Activated CD8-positive, alpha-beta memory T cell treated with anti-CD3 and anti-CD28 coated beads, Interleukin-2, amount 10 ng/mL, durations not matched to agents 7 days and 5 days (primary cell): ENCODE measurements around the gene CDRT4. TPM values are rescaled to one million over a fixed set of nuclear protein-coding genes. Genes with fewer than 3 reads are reported as not detected.
"Not testable (repeated sequence)": the region's sequence is repeated elsewhere in the genome, so short reads cannot be mapped to it uniquely, and the experiment has no call there.

Experiments used
- ATAC-seq: fragments of 150-1000 bp; cut with Tn5 transposase; one replicate; pipeline ENCODE4 v1.10.0; 2021; ENCODE audit warnings: moderate library complexity
- CTCF ChIA-PET: fragments of 350-600 bp; sonication (Branson Sonifier 250); formaldehyde crosslinking; loops from one replicate; lab custom pipeline; 2021; ENCODE audit warnings: antibody characterized with exemption; lab: Charles Lee
- DNase-seq: peaks from one replicate; pipeline ENCODE4 v3.0.0-alpha.2; 2020
- H3K27ac Mint-ChIP-seq: one replicate; pipeline ENCODE4 v1.8.0; 2021; ENCODE audit warnings: mild to moderate bottlenecking, mixed read lengths
- H3K27me3 Mint-ChIP-seq: one replicate; pipeline ENCODE4 v1.8.0; 2021; ENCODE audit warnings: mixed read lengths
- H3K36me3 Mint-ChIP-seq: one replicate; pipeline ENCODE4 v1.8.0; 2021; ENCODE audit warnings: mild to moderate bottlenecking, mixed read lengths
- H3K4me1 Mint-ChIP-seq: one replicate; pipeline ENCODE4 v1.8.0; 2021; ENCODE audit warnings: mixed read lengths
- H3K4me3 Mint-ChIP-seq: one replicate; pipeline ENCODE4 v1.8.0; 2021; ENCODE audit warnings: mild to moderate bottlenecking, moderate library complexity, mixed read lengths
- H3K9me3 Mint-ChIP-seq: one replicate; pipeline ENCODE4 v1.8.0; 2022; ENCODE audit warnings: low read depth, mixed read lengths
- total RNA-seq, 2 experiments: library from RNA; stranded (reverse); gene quantifications; one replicate each; pipeline ENCODE4 v1.2.3, GENCODE V29; 2021

The CDRT4 gene
- total RNA-seq, result 1 to 10 TPM; 4.9 to 8.4 TPM

DNA sequence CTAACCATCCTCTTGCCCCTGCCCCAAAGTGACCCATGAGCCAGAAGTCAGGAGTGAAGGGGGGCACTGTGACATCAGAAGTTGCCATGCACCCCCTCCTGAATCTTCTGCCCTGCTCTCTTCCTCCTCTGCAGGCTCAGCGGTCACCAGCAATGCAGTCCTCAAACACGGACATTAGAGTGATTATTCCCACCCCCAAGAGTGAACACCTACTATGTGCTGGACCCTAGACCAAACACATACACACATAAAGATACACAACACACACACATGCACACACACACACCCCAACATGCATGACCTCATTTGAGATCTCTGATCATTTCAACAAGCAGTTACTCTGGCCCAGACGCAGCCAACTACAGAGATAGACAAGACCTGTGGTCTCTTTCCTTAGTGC is at the start of gene CDRT4:
Gene CDRT4, minus strand, starts transcription at position 30 of the 400 bp plus-strand sequence. CDS start 27,383 bp downstream, outside the sequence.
- Mint-ChIP-seq H3K9me3 (no peaks in the 10 kb centered on the region), H3K4me3 (no peak within 1 kb of the TSS), H3K36me3 (peaks cover 1% of the 10 kb centered on the region), H3K27ac (no peak within 1 kb of the TSS), H3K4me1 (no peaks in the 10 kb centered on the region), H3K27me3 (no peaks in the 10 kb centered on the region)
- ATAC-seq (no peak), DNase-seq (no peak)
- CTCF ChIA-PET, result no interaction called here

DNA sequence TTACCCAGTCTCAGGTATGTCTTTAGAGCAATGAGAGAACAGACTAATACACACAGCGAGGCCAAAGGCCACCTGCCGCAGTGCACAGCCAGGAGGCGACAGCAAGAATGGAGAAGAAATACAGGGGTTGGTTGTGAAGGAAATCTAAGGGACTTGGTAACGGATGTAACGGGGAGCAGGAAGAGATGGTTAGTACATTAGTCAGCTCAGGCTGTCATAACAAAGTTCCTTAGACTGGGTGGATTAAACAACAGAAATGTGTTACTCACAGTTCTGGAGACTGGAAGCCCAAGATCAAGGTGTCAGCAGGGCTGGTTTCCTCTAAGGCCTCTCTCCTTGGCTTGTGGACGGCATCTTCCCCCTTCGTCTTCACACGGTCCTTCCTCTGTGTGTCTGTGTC is 48.7 kb upstream of the CDRT4 start:
- Mint-ChIP-seq H3K4me1 (no peaks in the 10 kb centered on the region), H3K4me3 (no peak overlapping the region), H3K9me3 (no peaks in the 10 kb centered on the region), H3K36me3 (peaks cover 17% of the 10 kb centered on the region), H3K27me3 (no peaks in the 10 kb centered on the region), H3K27ac (no peak overlapping the region)
- ATAC-seq (no peak), DNase-seq (no peak)
- CTCF ChIA-PET, result interaction anchor here (0.8 kb wide), 1 partner anchor 13 kb away, joined by 3 read pairs; no protein-coding TSS in a partner anchor

DNA sequence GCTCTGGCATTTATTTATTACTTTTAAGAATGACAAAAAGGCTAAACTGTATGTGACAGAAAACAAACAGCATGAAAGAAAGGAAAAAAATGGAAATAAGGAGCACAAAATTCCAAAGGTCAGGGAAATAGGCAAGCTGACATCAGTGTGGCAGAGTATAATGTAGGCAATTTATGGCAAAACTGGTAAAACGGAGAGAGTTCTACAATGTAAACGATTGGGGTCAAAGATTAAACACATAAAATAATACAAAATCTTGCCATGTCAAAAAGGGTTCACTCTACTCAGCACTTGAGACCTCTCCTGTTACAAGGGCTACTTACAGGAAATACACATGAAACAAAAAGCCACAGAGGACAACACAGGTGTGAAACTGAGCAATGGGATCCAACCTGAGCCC is 47.0 kb upstream of the CDRT4 start:
- ATAC-seq (no peak), DNase-seq (no peak)
- CTCF ChIA-PET, result interaction anchor here (1.6 kb wide), 1 partner anchor 11 kb away, joined by 10 read pairs; no protein-coding TSS in a partner anchor
- no peak overlapping the region for H3K27ac Mint-ChIP-seq
- no peaks in the 10 kb centered on the region for H3K27me3 Mint-ChIP-seq
- H3K9me3 Mint-ChIP-seq, result no peaks in the 10 kb centered on the region
- no peak overlapping the region for H3K4me3 Mint-ChIP-seq
- peaks cover 21% of the 10 kb centered on the region for H3K36me3 Mint-ChIP-seq
- no peaks in the 10 kb centered on the region for H3K4me1 Mint-ChIP-seq

DNA sequence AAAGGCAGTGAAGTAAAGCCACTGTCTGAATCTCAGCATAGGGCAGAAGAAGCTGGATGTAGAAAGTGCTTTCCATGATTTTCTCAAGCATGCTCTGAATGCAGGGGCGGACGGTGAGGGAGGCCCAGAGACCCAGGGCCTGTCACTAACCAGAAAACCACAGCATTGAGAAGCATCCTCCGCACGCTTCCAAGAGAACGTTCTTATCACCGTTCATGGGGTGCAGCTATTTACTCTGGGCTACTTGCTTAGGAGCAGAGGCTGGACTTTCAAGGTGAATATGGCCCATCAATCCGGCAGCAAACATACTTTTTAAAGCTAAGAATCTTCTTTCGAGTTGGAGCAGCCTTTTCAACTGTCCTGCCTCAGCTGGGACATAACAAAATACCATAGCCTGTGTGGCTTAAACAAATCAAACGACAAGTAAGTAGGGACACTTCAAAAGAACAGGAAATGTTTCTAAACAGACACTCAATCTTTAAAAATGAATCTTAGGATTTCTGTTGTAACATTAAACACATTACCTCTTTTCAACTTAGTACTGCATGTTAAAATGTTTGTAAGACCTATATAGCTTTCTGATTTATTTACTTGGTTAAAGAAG is 46.5 kb upstream of the CDRT4 start:
- Mint-ChIP-seq H3K36me3 (peaks cover 19% of the 10 kb centered on the region), H3K4me3 (no peak overlapping the region), H3K27ac (no peak overlapping the region), H3K9me3 (no peaks in the 10 kb centered on the region), H3K27me3 (no peaks in the 10 kb centered on the region), H3K4me1 (no peaks in the 10 kb centered on the region)
- ATAC-seq (no peak), DNase-seq (no peak)
- CTCF ChIA-PET, result interaction anchor here (1.6 kb wide), 1 partner anchor 11 kb away, joined by 10 read pairs; no protein-coding TSS in a partner anchor

- ATAC-seq, result no peak
- no peaks in the 10 kb centered on the region for H3K9me3 Mint-ChIP-seq
- H3K36me3 Mint-ChIP-seq, result peaks cover 19% of the 10 kb centered on the region
- no peak overlapping the region for H3K4me3 Mint-ChIP-seq
- no peak for DNase-seq
- CTCF ChIA-PET, result interaction anchor here (1.6 kb wide), 1 partner anchor 10 kb away, joined by 10 read pairs; no protein-coding TSS in a partner anchor
- H3K27ac Mint-ChIP-seq, result no peak overlapping the region
- no peaks in the 10 kb centered on the region for H3K4me1 Mint-ChIP-seq
- no peaks in the 10 kb centered on the region for H3K27me3 Mint-ChIP-seq
Observed at GRCh38 chr17:15513058-15513791, 45.8 kb upstream of the CDRT4 start.

DNA sequence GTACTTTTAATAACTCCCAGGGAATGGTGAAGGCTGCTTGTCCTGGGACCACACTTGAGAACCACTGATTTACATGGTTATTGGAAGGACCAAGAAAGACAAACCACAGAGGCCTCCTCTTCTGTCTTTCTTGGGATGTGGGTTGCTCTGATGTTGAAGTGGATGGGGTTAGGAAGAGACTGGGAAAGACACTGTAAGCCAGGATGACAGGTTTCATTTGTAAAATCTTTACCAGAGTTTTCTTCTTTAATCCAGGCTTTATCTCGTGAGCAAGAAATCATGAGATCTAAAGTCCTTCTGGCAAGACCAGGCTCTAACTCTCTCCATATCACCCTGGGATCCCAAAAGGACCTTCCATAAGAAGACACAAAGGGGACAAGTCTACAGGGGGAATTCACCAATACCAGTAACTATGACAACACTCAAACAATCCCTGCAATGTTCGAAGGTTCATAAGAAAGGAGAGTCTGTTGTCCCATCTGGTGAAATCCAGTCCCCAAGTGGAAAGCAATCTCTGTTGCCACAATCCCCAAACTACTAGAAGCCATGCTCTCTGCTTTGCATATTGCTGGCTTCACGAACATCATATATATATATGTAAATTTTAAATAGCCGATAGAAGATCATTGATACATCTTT is 44.8 kb upstream of the CDRT4 start:
- no peak for DNase-seq
- Mint-ChIP-seq H3K4me3 (no peak overlapping the region), H3K36me3 (peaks cover 22% of the 10 kb centered on the region), H3K27me3 (no peaks in the 10 kb centered on the region), H3K27ac (no peak overlapping the region), H3K4me1 (no peaks in the 10 kb centered on the region), H3K9me3 (no peaks in the 10 kb centered on the region)
- no peak for ATAC-seq
- CTCF ChIA-PET, result no interaction called here

GRCh38 chr17:15511142-15511541 is 43.7 kb upstream of the CDRT4 start:
- ATAC-seq (no peak), DNase-seq (no peak)
- H3K9me3 Mint-ChIP-seq, result no peaks in the 10 kb centered on the region
- H3K27ac Mint-ChIP-seq, result no peak overlapping the region
- no peaks in the 10 kb centered on the region for H3K27me3 Mint-ChIP-seq
- CTCF ChIA-PET, result no interaction called here
- H3K36me3 Mint-ChIP-seq, result peaks cover 22% of the 10 kb centered on the region
- no peak overlapping the region for H3K4me3 Mint-ChIP-seq
- no peaks in the 10 kb centered on the region for H3K4me1 Mint-ChIP-seq

DNA sequence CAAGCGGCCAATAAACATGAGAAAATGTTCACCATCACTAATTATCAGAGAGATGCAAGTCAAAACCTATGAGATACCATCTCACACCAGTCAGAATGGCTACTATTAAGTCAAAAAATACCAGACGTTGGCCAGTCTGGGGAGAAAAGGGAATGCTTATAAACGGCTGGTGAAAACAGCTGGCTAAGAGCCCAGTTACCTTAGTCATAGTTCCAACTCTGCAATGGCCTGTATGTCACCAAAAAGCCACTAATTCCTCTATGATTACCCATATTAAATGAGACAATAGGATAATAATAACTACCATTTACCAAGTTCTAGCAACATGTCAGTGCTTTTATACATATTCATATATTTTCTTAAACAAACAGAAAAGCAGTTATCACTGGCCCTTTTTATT is 42.9 kb upstream of the CDRT4 start:
- Mint-ChIP-seq H3K9me3 (no peaks in the 10 kb centered on the region), H3K36me3 (peaks cover 16% of the 10 kb centered on the region), H3K4me1 (no peaks in the 10 kb centered on the region), H3K27me3 (no peaks in the 10 kb centered on the region), H3K4me3 (no peak overlapping the region), H3K27ac (no peak overlapping the region)
- DNase-seq (no peak), ATAC-seq (no peak)
- CTCF ChIA-PET, result no interaction called here

DNA sequence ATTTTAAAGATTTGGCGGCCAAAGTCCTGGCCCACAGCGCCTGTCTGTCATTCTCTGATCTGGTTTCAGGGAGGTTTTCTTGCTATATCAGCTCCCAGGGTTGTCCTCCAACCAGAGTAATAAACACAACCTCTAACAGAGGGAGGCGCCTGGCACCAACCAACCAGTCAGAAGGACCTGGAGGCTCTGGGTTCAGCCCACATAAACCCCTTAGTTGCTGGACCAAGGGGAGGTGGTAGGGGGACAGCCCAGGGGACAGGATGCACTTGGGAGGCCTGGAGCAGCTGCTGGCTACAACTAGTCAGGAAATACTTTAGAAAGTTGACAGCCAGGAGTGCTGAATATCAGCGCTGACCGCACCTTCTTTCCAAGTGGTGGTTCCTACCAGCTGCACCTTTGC is 41.7 kb upstream of the CDRT4 start:
- CTCF ChIA-PET, result no interaction called here
- Mint-ChIP-seq H3K9me3 (no peaks in the 10 kb centered on the region), H3K4me1 (no peaks in the 10 kb centered on the region), H3K27ac (no peak overlapping the region), H3K27me3 (no peaks in the 10 kb centered on the region), H3K4me3 (no peak overlapping the region), H3K36me3 (peaks cover 14% of the 10 kb centered on the region)
- ATAC-seq (no peak), DNase-seq (no peak)

DNA sequence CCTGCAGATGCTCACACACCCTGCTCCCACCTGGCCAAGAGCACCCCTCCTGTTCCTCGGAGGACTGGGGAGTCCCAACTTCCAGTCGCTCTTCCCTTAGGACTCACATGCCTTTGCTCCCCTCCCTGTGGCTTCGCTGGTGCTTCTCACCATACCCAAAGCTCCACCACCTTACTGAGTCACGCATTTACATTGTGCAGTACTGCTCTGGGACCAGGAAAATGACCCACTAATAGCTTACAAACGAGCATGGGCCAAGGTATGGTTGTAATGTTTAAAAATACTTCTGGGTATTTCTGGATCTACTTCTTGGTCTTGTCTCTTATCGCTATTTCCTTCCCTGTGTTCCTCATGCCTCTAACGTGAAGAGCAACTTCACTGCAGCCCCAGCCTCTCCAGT is 41.0 kb upstream of the CDRT4 start:
- peaks cover 14% of the 10 kb centered on the region for H3K36me3 Mint-ChIP-seq
- no peaks in the 10 kb centered on the region for H3K4me1 Mint-ChIP-seq
- H3K4me3 Mint-ChIP-seq, result no peak overlapping the region
- CTCF ChIA-PET, result no interaction called here
- no peaks in the 10 kb centered on the region for H3K9me3 Mint-ChIP-seq
- H3K27ac Mint-ChIP-seq, result no peak overlapping the region
- H3K27me3 Mint-ChIP-seq, result no peaks in the 10 kb centered on the region
- ATAC-seq, result no peak
- no peak for DNase-seq

DNA sequence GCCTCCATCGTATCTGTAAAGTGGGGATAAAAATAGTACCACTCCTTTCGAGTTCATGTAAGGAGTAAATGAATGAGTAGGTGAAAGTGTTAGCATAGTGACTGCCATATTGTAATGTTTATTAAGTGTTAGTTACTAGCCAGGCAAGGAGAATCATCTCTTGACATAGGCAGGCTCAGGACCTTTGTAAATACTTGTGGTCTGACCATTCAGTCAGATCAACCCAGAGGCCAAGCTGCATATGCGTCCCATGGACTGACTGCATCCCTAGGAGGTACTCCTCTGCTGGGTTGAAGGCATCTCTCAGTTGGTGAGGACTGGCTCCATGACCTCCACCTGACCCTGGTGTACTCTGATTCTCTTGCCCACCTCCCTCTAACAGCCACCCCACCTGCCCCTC is 40.5 kb upstream of the CDRT4 start:
- peaks cover under 1% of the 10 kb centered on the region for H3K4me1 Mint-ChIP-seq
- H3K36me3 Mint-ChIP-seq, result peaks cover 14% of the 10 kb centered on the region
- H3K4me3 Mint-ChIP-seq, result no peak overlapping the region
- ATAC-seq (no peak), DNase-seq (no peak)
- no peak overlapping the region for H3K27ac Mint-ChIP-seq
- H3K9me3 Mint-ChIP-seq, result no peaks in the 10 kb centered on the region
- H3K27me3 Mint-ChIP-seq, result no peaks in the 10 kb centered on the region
- CTCF ChIA-PET, result no interaction called here

GRCh38 chr17:15507001-15507400 is 39.6 kb upstream of the CDRT4 start:
- Mint-ChIP-seq H3K27ac (no peak overlapping the region), H3K27me3 (no peaks in the 10 kb centered on the region), H3K4me3 (no peak overlapping the region), H3K9me3 (no peaks in the 10 kb centered on the region), H3K4me1 (peaks cover 4% of the 10 kb centered on the region), H3K36me3 (peaks cover 14% of the 10 kb centered on the region)
- ATAC-seq (no peak), DNase-seq (no peak)
- CTCF ChIA-PET, result no interaction called here

DNA sequence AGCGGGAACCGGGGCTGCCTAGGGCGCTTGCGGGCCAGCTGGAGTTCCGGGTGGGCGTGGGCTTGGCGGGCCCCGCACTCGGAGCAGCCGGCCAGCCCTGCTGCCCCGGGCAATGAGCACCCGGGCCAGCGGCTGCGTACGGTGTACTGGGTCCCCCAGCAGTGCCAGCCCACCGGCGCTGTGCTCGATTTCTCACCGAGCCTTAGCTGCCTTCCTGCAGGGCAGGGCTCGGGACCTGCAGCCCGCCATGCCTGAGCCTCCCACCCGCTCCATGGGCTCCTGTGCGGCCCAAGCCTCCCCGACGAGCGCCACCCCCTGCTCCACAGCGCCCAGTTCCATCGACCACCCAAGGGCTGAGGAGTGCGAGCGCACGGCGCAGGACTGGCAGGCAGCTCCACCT is 38.3 kb upstream of the CDRT4 start:
- DNase-seq, CTCF ChIA-PET, H3K27ac Mint-ChIP-seq, H3K4me1 Mint-ChIP-seq, H3K9me3 Mint-ChIP-seq, ATAC-seq, H3K4me3 Mint-ChIP-seq, H3K27me3 Mint-ChIP-seq: not testable (repeated sequence)
- peaks cover 14% of the 10 kb centered on the region for H3K36me3 Mint-ChIP-seq
